HL-60 (cell line): Measurements from ENCODE around the gene ARMC9.

ENCODE experiments used
- DNase-seq, 2 experiments: peaks; one replicate each; pipeline ENCODE4 v3.0.0-alpha.2; 2010 to 2020; ENCODE audit warnings: low read depth in 1 of 2, low spot score in 1 of 2
- H3K27ac ChIP-seq: fragments of 250-450 bp; sonication (Bioruptor Pico); replicated peaks from 2 replicates; pipeline ENCODE4 v1.5.1; 2020; ENCODE audit warnings: mild to moderate bottlenecking, moderate library complexity
- H3K27me3 ChIP-seq: fragments of 250-450 bp; sonication (Bioruptor Pico); 2 replicates; pipeline ENCODE4 v1.5.1; 2021; ENCODE audit warnings: mild to moderate bottlenecking, moderate library complexity; ENCODE audit not compliant: insufficient read depth, poor library complexity, severe bottlenecking
- H3K4me3 ChIP-seq: replicated peaks from 2 replicates; pipeline ENCODE4 v1.5.1; 2011; ENCODE audit warnings: mild to moderate bottlenecking, control low read depth, low read length; ENCODE audit not compliant: insufficient read depth
- CTCF ChIP-seq: IDR thresholded peaks from one replicate; pipeline ENCODE4 v1.5.1; 2011; ENCODE audit warnings: low read length, control low read depth, inconsistent platforms; ENCODE audit not compliant: insufficient read depth
- GABPA ChIP-seq: IDR thresholded peaks from 2 replicates; pipeline ENCODE4 v1.6.1; 2012; ENCODE audit warnings: low read depth
- POLR2AphosphoS5 ChIP-seq: IDR thresholded peaks from 2 replicates; pipeline ENCODE4 v1.6.1; 2012; ENCODE audit warnings: low read depth
- REST ChIP-seq: IDR thresholded peaks from 2 replicates; pipeline ENCODE4 v1.6.1; 2012; ENCODE audit warnings: low read depth; ENCODE audit not compliant: insufficient replicate concordance
- SPI1 ChIP-seq: IDR thresholded peaks from 2 replicates; pipeline ENCODE4 v1.6.1; 2012; ENCODE audit warnings: low read depth, mild to moderate bottlenecking, borderline replicate concordance

Gene ARMC9

GRCh38 chr2:231347081-231347480 lies 148.7 kb downstream of the ARMC9 start:
- no peak overlapping the region for H3K27ac ChIP-seq
- DNase-seq, result no peak
- H3K4me3 ChIP-seq, result no peak overlapping the region

DNA sequence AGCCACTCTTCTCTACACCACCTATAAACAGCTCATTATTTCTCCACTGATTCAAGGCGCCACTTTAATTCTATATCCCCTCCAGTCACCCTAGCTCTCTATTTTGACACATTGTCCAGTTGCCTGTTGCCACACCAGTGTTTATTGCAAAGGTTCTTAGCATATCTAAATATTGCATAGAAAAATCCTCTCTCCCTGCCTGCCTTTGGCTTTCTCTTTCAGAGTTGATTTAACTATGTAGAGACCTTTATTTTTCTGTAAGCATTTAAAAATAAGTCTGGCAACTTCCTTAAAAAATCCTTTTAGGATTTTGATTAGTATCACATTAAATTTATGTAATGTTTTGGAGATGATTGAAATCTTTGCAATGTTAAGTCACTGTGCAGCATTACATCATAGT lies 149.2 kb downstream of the ARMC9 start:
- no peak overlapping the region for H3K27ac ChIP-seq
- no peak overlapping the region for H3K4me3 ChIP-seq
- TF ChIP-seq REST, result no peak
- TF ChIP-seq GABPA, result no peak
- TF ChIP-seq POLR2AphosphoS5, result no peak
- no peak for TF ChIP-seq SPI1
- no peak for TF ChIP-seq CTCF
- H3K27me3 ChIP-seq, result no peaks in the 10 kb centered on the region
- no peak for DNase-seq

More at GRCh38 chr2:231347081-231347480, 148.7 kb downstream of the ARMC9 start:
- TF ChIP-seq REST (no peak), GABPA (no peak), SPI1 (no peak), POLR2AphosphoS5 (no peak), CTCF (no peak)
- no peaks in the 10 kb centered on the region for H3K27me3 ChIP-seq

DNA sequence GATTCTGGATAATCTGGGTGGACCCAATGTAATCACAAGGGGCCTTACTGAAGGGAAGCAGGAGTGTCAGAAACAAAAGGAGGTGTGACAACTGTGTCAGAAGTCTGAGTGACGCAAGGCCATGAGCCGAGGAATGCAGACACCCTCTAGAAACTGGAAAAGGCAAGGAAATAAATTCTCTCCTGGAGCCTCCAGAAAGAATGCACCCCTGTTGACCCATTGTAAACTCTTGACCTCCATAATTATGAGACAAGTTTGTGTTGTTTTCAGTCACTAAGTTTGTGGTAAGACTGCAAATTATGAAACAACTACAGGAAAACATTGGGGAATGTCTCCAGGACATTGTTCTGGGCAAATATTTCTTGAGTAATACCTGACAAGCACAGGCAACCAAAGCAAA lies 149.7 kb downstream of the ARMC9 start:
- Histone ChIP-seq H3K27me3 (no peaks in the 10 kb centered on the region), H3K4me3 (no peak overlapping the region), H3K27ac (no peak overlapping the region)
- TF ChIP-seq SPI1 (no peak), GABPA (no peak), REST (no peak), CTCF (no peak), POLR2AphosphoS5 (no peak)
- no peak for DNase-seq
